ENCODE measurements around the gene NKAIN2.

Gene NKAIN2

DNA sequence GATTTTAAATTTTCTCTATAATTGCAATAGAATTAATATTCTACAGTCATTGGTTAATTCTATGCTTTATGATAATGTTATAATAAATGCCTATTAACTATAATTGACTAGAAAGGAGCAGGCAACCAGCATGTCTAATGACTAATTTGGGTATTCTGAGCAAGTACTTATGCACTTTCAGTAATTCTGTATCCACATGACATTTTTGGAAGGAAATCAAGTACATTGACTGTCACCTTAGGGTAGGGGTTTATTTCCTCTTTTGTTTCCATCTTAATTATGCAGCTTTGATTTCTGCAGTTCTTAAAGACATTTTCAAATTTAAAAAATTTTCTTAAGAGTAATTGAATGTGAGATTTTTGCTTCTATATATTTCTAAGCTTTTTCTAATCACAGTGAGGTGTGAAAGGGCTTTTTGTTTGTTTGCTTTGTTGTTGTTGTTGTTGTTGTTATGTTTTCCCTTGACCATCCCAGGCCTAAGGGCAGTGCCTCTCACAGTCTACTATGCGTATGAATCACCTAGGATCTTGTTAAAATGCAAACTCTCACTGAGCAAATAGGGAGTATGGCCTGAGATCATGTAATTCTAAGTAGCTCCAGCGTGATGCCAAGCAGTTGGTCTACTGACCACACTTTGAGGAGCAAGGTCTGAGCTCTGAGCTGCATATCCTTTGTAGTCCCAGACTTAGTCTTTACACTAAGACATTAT, 691.4 kb downstream of the NKAIN2 start:
- H3K9me3 ChIP-seq (ENCODE audit: control insufficient read depth, low read depth, low read length): no peaks in the 10 kb centered on the region
- H3K9ac ChIP-seq (ENCODE audit: low read length): no peak overlapping the region
- peaks cover 11% of the 10 kb centered on the region for H3K4me1 ChIP-seq (ENCODE audit: control insufficient read depth, low read depth, low read length)
- no peak overlapping the region for H3K4me3 ChIP-seq (ENCODE audit: low read length)
- H3K27me3 ChIP-seq (ENCODE audit: control insufficient read depth, insufficient read depth, low read length): no peaks in the 10 kb centered on the region
- no peaks in the 10 kb centered on the region for H3K36me3 ChIP-seq (ENCODE audit: control insufficient read depth, low read depth, low read length)
- no peak overlapping the region for H3K27ac ChIP-seq (ENCODE audit: low read length)

DNA sequence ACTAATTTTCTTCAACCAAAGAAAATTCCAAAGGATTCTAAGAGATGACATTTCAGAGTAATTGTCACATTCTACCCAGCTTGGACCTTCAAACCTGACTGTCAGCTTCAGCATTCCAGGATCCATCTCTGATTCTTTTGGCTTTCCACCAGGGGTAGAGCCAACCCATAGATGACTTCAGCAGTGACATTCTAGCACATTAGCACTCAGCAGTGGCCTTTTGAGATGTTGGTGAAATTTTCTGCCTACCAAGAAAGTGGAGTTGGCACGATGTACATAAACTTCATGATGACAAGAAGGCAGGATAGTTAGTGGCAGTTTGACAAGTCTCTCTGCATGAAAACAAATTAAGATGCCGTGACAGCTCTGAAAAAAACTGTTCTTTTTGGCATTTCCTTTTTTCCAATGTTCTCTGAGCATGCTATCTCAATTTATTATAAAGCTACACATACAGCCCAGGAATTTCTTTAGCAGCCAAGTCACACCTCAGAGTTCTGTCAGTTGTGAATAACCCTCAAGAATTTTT, 692.1 kb downstream of the NKAIN2 start:
- Histone ChIP-seq H3K36me3 (ENCODE audit: control insufficient read depth, low read depth, low read length) (no peaks in the 10 kb centered on the region), H3K9ac (ENCODE audit: low read length) (no peak overlapping the region), H3K4me1 (ENCODE audit: control insufficient read depth, low read depth, low read length) (peaks cover 11% of the 10 kb centered on the region), H3K9me3 (ENCODE audit: control insufficient read depth, low read depth, low read length) (no peaks in the 10 kb centered on the region), H3K27me3 (ENCODE audit: control insufficient read depth, insufficient read depth, low read length) (no peaks in the 10 kb centered on the region), H3K4me3 (ENCODE audit: low read length) (no peak overlapping the region), H3K27ac (ENCODE audit: low read length) (no peak overlapping the region)

DNA sequence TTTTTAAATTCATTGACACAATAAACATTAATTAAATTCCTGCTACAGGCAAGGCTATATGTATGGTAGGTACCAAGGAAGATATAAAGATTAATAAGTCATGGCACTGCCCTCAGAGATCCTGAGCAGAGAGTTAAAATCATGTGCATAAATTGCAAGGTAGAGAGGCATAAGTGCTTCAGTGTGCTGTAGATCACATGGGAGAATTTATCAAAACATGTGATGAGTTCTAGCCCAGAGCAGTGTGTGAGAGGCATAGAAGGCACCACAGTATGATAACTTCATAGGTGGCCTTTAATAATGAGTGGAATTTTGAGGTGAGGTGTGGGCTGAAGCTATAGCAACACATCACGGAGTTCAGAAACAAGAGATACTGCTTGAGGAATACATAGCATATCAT, 692.7 kb downstream of the NKAIN2 start:
- H3K9me3 ChIP-seq (ENCODE audit: control insufficient read depth, low read depth, low read length): no peaks in the 10 kb centered on the region
- no peaks in the 10 kb centered on the region for H3K27me3 ChIP-seq (ENCODE audit: control insufficient read depth, insufficient read depth, low read length)
- H3K4me1 ChIP-seq (ENCODE audit: control insufficient read depth, low read depth, low read length): peaks cover 11% of the 10 kb centered on the region
- H3K36me3 ChIP-seq (ENCODE audit: control insufficient read depth, low read depth, low read length): no peaks in the 10 kb centered on the region
- no peak overlapping the region for H3K27ac ChIP-seq (ENCODE audit: low read length)
- no peak overlapping the region for H3K4me3 ChIP-seq (ENCODE audit: low read length)
- no peak overlapping the region for H3K9ac ChIP-seq (ENCODE audit: low read length)

DNA sequence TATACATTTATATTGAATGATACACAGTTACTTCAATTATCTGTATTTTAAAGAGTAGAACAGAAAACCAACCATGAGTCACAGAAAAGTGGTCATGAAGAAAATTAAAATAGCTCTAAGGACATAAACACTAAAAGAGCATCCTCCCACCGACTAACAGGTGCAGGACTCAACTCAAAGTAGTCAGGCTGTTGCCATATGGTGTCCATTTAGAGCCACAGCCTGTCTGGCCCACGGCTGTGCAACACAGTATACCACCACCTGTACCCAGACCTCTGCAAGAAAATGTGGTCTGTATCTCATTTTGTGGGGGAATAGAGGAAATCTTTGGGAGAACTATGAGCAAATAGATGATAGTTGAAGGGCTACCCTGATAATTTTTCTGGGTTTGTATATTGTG, 708.8 kb downstream of the NKAIN2 start:
- Histone ChIP-seq H3K9me3 (ENCODE audit: control insufficient read depth, low read depth, low read length) (no peaks in the 10 kb centered on the region), H3K27ac (ENCODE audit: low read length) (no peak overlapping the region), H3K27me3 (ENCODE audit: control insufficient read depth, insufficient read depth, low read length) (no peaks in the 10 kb centered on the region), H3K4me1 (ENCODE audit: control insufficient read depth, low read depth, low read length) (peaks cover 11% of the 10 kb centered on the region), H3K9ac (ENCODE audit: low read length) (no peak overlapping the region), H3K4me3 (ENCODE audit: low read length) (no peak overlapping the region), H3K36me3 (ENCODE audit: control insufficient read depth, low read depth, low read length) (no peaks in the 10 kb centered on the region)

GRCh38 chr6:124517339-124517738, 713.7 kb downstream of the NKAIN2 start:
- no peaks in the 10 kb centered on the region for H3K36me3 ChIP-seq (ENCODE audit: control insufficient read depth, low read depth, low read length)
- H3K9ac ChIP-seq (ENCODE audit: low read length): no peak overlapping the region
- no peaks in the 10 kb centered on the region for H3K27me3 ChIP-seq (ENCODE audit: control insufficient read depth, insufficient read depth, low read length)
- peaks cover 14% of the 10 kb centered on the region for H3K4me1 ChIP-seq (ENCODE audit: control insufficient read depth, low read depth, low read length)
- no peaks in the 10 kb centered on the region for H3K9me3 ChIP-seq (ENCODE audit: control insufficient read depth, low read depth, low read length)
- no peak overlapping the region for H3K27ac ChIP-seq (ENCODE audit: low read length)
- H3K4me3 ChIP-seq (ENCODE audit: low read length): no peak overlapping the region

- H3K4me3 ChIP-seq (ENCODE audit: low read length): no peak overlapping the region
- no peaks in the 10 kb centered on the region for H3K27me3 ChIP-seq (ENCODE audit: control insufficient read depth, insufficient read depth, low read length)
- H3K9me3 ChIP-seq (ENCODE audit: control insufficient read depth, low read depth, low read length): no peaks in the 10 kb centered on the region
- no peak overlapping the region for H3K9ac ChIP-seq (ENCODE audit: low read length)
- H3K27ac ChIP-seq (ENCODE audit: low read length): no peak overlapping the region
- H3K36me3 ChIP-seq (ENCODE audit: control insufficient read depth, low read depth, low read length): no peaks in the 10 kb centered on the region
- H3K4me1 ChIP-seq (ENCODE audit: control insufficient read depth, low read depth, low read length): peaks cover 15% of the 10 kb centered on the region
Measured at GRCh38 chr6:124520514-124520913, 716.8 kb downstream of the NKAIN2 start.

DNA sequence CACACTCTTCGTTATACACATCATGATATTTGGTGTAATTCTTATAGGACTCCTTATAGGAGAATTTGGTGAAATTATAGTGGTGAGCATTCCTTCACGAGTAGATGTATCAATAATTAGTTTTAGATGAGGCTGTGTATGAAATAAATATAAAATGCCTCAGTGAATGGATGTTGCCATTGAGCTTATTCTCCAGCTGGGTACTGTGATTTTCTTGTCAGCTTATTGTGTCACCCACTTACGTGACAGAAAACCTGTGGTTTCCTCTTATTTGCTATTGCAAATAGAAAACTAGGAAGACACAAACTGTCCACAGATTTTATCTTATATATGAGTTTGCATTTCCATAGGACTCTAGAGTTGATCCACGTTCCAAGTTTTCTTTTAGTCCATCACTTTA, 718.7 kb downstream of the NKAIN2 start:
- Histone ChIP-seq H3K9me3 (ENCODE audit: control insufficient read depth, low read depth, low read length) (no peaks in the 10 kb centered on the region), H3K36me3 (ENCODE audit: control insufficient read depth, low read depth, low read length) (no peaks in the 10 kb centered on the region), H3K9ac (ENCODE audit: low read length) (no peak overlapping the region), H3K4me1 (ENCODE audit: control insufficient read depth, low read depth, low read length) (peaks cover 8% of the 10 kb centered on the region), H3K4me3 (ENCODE audit: low read length) (no peak overlapping the region), H3K27me3 (ENCODE audit: control insufficient read depth, insufficient read depth, low read length) (no peaks in the 10 kb centered on the region), H3K27ac (ENCODE audit: low read length) (no peak overlapping the region)

DNA sequence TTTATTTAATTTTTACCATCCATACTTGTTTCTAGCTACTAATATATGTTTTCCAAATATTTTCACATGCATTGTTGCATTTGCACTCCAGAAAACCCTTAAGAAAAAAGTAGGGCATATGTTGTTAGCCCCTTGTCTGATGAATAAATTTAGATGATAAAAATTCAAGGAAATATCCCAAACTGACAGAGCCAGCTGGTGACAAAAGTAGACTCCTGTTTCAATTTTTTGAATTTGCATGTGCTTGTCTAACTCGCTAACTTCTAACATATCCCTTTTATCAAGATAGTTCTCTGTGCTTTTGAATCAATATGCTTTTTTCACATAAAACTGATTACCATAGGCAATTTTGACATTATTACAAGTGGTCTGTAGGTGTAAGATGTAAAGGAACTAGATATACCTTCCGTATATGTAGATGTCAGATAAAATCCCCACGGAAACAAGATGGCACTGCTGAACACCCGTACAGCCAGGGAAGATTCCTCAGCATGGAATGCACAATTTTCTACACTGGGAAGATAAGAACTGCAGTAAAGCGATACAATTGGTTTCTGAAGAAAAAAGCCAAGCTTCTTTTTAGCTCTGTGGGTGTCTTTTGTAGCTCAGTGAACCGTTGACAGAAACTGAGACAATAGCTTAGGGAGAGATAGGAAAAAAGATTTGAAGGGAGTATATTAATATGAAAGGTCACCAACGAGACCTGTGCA, 721.0 kb downstream of the NKAIN2 start:
- Histone ChIP-seq H3K9ac (ENCODE audit: low read length) (no peak overlapping the region), H3K36me3 (ENCODE audit: control insufficient read depth, low read depth, low read length) (no peaks in the 10 kb centered on the region), H3K9me3 (ENCODE audit: control insufficient read depth, low read depth, low read length) (no peaks in the 10 kb centered on the region), H3K27ac (ENCODE audit: low read length) (no peak overlapping the region), H3K4me3 (ENCODE audit: low read length) (no peak overlapping the region), H3K27me3 (ENCODE audit: control insufficient read depth, insufficient read depth, low read length) (no peaks in the 10 kb centered on the region), H3K4me1 (ENCODE audit: control insufficient read depth, low read depth, low read length) (peaks cover 5% of the 10 kb centered on the region)

DNA sequence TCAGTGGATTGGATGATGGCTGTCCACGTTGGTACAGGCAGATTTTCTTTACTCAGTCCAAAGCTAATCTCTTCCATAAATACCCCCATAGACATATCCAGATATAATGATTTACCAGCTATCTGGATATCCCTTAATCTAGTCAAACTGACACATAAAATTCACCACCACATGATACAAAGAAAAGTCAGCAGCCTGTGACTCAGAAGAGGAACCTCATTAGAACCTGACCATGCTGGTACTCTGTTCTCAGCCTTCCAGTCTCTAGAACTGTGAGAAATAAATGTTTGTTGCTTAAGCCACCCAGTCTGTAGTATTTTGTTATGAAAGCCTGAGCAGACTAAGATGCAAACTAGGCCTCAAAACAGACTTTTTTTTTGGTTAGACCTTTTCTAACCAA, 727.3 kb downstream of the NKAIN2 start:
- no peaks in the 10 kb centered on the region for H3K27me3 ChIP-seq (ENCODE audit: control insufficient read depth, insufficient read depth, low read length)

DNA sequence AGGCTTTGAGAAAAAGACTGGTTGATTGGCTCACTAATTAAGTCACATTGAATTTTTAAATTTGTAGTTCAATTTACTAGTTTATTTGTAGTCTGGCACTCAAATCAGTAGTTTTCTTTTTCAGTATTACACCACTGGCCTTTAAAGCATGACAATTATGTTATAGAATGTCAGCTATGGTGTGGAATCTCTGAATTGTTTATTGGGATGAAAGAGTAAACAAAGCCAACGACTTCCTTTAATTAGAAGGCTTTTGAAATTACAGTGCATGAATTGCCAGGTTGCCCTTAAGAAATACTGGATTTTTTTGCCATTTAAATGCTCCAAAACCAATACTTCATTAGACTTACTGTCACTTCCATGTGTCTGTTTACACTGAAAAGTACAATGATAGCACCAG, 731.6 kb downstream of the NKAIN2 start:
- Histone ChIP-seq H3K4me1 (ENCODE audit: control insufficient read depth, low read depth, low read length) (peaks cover 8% of the 10 kb centered on the region), H3K27me3 (ENCODE audit: control insufficient read depth, insufficient read depth, low read length) (no peaks in the 10 kb centered on the region), H3K4me3 (ENCODE audit: low read length) (no peak overlapping the region)

More for the DNA sequence above, 727.3 kb downstream of the NKAIN2 start:
- H3K27ac ChIP-seq (ENCODE audit: low read length): no peak overlapping the region
- no peaks in the 10 kb centered on the region for H3K36me3 ChIP-seq (ENCODE audit: control insufficient read depth, low read depth, low read length)
- H3K4me3 ChIP-seq (ENCODE audit: low read length): no peak overlapping the region
- no peak overlapping the region for H3K9ac ChIP-seq (ENCODE audit: low read length)
- peaks cover 4% of the 10 kb centered on the region for H3K4me1 ChIP-seq (ENCODE audit: control insufficient read depth, low read depth, low read length)
- no peaks in the 10 kb centered on the region for H3K9me3 ChIP-seq (ENCODE audit: control insufficient read depth, low read depth, low read length)

DNA sequence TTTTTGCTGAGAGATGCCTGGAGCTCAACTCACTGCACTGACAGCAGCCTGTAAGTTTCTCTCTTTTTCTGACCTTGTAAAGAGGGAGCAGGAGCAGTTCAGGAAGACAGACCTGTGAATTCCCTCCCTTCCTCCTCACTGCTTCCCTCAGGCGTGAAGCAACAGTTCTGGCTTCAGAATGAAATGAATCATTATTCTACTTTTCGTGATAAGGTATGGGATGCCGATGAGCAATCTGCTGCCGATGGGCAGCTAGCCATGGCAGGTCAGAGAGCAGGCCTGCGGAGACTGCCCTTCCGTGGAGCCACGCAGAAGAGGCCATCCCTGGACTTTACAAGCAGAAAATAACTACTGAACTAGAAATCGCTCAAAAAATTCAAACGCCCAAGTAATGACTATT, 732.1 kb downstream of the NKAIN2 start:
- Histone ChIP-seq H3K9me3 (ENCODE audit: control insufficient read depth, low read depth, low read length) (no peaks in the 10 kb centered on the region), H3K27ac (ENCODE audit: low read length) (no peak overlapping the region), H3K36me3 (ENCODE audit: control insufficient read depth, low read depth, low read length) (no peaks in the 10 kb centered on the region), H3K4me1 (ENCODE audit: control insufficient read depth, low read depth, low read length) (peaks cover 8% of the 10 kb centered on the region), H3K27me3 (ENCODE audit: control insufficient read depth, insufficient read depth, low read length) (no peaks in the 10 kb centered on the region), H3K4me3 (ENCODE audit: low read length) (no peak overlapping the region), H3K9ac (ENCODE audit: low read length) (no peak overlapping the region)

More for the DNA sequence above, 731.6 kb downstream of the NKAIN2 start:
- Histone ChIP-seq H3K36me3 (ENCODE audit: control insufficient read depth, low read depth, low read length) (no peaks in the 10 kb centered on the region), H3K9me3 (ENCODE audit: control insufficient read depth, low read depth, low read length) (no peaks in the 10 kb centered on the region), H3K9ac (ENCODE audit: low read length) (no peak overlapping the region), H3K27ac (ENCODE audit: low read length) (no peak overlapping the region)
